ENCODE results near the gene NT5C.
A peak's percentile ranks its signal among the peaks of the same experiment; 100 is the strongest.

Gene NT5C

GRCh38 chr17:75116737-75117136, 14.8 kb downstream of the NT5C start:
- no peak for DNase-seq (ENCODE audit: low read depth)

DNA sequence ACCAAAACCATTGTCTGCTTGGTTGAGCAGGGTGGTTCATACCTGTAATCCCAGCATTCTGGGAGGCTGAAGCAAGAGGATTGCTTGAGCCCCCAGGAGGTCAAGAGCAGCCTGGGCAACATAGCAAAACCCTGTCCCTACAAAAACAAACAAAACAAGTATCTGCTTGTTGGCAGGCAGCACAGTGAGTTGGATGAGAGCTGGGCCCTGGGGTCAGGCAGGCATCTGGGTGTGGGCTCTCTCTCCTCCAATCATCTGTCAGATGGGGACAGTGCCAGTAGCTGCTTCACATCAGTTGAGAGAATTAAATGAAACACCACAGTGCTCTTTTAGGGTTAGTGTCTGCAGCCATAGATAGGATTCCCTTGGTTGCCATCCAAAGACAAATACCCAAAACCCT, 16.0 kb downstream of the NT5C start:
- no peak for DNase-seq (ENCODE audit: low read depth)

DNA sequence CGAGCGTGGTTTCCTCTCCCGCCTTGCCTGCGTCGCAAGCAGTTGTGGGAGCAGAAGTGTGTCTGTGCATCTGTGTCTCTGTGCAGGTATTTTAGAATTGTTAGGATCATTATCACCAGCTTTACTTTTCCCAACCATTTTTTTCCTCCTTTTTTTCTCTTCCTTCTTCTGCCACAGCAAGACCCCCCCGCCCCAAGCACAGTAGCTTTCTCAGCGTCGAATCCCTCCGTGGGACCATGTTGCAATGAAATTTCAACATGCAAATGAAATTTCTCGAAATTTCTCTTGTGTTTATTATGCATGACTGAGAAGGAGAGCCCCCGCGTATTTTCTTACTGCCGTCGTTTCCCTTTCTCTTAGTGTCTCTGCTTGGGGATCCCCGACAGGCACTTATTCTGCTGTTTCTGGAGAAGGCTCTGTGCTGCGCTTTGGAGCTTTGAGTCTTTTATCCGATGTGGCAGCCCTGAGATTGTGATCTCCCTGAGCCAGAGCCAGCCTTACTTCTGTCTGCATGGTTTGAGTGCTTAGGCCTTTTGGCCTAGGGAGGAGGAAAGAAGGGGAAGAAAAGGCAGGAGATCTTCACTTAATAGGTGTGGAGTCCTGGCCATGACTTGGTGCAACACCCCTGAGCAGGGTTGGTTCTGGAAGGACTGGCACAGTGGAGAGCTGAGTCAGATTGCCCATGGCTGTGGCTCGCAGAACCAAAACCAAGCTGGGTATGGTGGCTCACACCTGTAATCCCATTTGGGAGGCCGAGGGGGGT, 16.8 kb downstream of the NT5C start:
- DNase-seq (ENCODE audit: low read depth): no peak

DNA sequence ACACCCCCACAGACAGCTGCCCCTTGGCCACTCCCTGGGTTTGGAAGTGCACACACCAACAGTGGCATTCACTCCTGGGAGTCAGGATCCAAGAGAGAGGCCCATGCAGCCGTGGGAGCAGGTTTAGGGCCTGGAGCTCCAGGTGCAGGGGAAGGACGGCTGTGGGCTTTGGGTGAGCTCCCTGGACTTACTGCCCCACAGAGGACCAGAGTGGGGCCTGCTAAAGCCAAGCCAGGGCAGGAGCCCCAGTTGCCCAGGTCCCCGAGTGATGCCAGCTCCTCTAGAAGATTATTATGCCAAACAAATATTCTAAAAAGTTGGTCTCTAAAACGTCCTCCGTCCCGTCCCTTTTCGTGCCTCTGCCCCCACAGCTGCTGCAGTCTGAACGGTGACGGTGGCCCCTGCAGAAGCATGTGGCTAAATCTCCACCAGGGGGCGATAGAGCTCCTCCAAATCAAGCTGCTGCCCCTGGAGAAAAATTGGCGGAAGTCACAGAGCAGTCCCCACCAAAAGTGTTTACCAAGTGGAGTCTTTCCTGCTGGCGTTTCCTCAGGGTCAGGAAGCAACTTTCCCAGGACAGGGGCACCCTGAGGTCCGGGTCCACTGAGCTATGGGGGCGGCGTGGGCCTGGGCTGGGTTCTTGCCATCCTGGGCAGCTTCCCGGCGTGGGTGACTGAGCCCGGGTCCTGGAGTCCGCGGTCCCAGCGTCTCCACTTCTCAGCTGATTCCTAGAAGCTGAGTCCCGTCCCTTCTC, 17.6 kb downstream of the NT5C start:
- DNase-seq (ENCODE audit: low read depth): peak; percentile 81

DNA sequence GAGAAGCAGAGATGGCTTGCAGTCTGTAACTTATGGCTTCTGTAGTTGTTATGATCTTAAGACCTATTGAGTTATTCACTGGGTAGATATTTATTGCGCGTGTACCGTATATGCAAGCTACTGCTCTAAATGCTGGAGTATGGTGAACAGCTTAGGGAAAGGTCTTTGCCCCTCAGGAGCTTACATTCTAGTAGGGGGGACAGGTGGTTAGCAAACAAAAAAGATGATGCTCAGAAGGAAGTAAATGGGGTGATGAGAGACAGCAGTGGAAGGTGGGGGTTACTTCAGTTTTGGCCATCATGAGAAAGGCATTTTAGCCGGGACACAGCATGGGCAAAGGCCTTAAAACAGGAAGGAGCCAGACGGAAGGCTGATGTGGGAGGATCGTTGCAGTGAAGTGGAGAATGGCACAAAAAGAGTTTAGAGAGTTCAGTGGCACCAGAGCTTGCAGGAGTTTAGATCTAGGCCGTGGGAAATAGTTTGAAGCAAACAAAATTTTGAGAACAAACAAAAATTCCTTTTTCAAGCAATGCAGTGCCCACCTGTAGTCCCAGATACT, 19.7 kb downstream of the NT5C start:
- DNase-seq (ENCODE audit: low read depth): no peak

DNA sequence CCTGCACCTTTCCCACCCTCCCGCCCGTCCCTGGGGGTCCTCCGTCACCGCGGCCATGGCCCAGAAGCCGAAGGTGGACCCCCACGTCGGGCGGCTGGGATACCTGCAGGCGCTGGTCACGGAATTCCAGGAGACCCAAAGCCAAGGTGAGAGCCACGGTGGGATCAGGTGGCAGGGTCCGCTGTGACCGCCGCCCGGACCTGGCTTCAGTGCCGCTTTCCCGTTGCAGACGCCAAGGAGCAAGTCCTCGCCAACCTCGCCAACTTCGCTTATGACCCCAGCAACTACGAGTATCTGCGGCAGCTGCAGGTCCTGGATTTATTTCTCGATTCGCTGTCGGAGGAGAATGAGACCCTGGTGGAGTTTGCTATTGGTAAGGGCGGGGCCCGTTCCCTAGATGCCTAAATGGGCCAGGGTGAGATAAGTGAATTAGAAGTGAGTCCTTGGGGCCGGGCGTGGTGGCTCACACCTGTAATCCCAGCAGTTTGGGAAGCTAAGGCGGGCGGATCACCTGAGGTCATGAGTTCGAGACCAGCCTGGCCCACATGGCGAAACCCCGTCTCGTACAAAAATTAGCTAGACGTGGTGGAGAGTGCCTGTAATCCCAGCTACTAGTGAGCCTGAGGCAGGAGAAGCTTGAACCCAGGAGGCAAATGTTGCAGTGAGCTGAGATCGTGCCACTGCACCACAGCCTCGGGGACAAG, 21.2 kb downstream of the NT5C start:
- DNase-seq (ENCODE audit: low read depth): no peak

DNA sequence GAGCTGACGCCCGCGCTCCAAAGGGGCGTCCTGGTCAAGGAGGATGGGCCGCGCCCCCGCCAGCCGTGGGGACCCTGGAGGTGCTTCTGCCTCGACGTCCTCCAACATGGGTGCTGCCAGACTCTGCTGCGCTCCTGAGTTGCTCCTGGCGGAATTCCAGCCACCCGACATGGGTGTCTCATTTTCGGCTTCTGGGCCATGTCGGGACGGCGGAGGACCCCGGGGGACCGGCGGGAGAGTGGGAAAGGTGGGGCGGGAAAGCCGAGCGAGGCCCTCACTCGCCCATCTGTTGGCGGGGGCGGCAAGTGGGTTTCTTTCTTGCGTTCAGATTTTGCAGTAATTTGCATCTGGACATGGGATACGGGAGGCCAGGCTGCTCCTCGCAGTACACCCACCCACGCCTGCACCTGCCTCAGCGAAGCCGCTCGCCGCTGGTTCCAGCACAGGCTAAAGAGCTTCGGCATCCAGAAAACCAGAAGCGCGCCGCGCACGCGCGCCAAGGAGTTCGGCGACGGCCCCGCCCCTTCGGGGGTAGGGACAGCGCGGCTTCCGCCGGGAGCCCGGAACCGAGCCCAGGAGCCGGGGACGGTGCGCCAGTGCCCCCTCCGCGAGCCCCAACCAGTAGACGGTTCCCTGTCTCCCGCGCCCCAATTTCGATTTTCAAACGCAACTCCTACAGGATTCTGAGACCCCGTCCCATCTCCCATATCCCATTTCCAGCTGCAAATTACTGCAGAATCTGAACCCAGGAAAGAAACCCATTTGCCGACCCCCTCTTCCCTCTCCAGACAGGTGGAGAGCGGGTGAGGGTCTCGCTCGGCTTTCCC, 21.9 kb downstream of the NT5C start, which contains the start of gene ARMC7:
TSS of gene ARMC7 (plus strand) at position 563 of the 827 bp plus-strand sequence. CDS start 320 bp downstream, outside the sequence.
- DNase-seq (ENCODE audit: low read depth): peak; percentile 89

DNA sequence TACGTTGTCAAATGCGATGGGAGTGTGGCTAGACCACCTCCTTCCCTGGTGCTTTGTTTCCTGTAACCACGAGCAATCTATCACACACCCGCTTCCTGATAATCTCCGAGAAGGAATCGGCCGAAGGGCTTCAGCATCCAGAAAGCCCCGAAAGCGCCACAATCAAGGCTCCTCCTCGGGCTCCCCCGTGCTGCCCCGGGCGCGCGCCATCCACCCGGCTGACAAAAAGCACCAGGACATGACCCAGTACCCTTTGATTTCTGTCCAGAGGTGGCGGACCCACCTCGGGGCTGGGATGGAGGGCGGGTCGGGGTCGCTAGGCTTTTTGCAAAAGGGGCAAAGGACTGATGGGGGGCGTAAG, 22.5 kb downstream of the NT5C start:
- no peak for DNase-seq (ENCODE audit: low read depth)

GRCh38 chr17:75108193-75108592, 23.3 kb downstream of the NT5C start:
- no peak for DNase-seq (ENCODE audit: low read depth)

GRCh38 chr17:75105126-75106080, 26.1 kb downstream of the NT5C start:
- no peak for DNase-seq (ENCODE audit: low read depth)

GRCh38 chr17:75103601-75104554, 27.7 kb downstream of the NT5C start:
- no peak for DNase-seq (ENCODE audit: low read depth)

DNA sequence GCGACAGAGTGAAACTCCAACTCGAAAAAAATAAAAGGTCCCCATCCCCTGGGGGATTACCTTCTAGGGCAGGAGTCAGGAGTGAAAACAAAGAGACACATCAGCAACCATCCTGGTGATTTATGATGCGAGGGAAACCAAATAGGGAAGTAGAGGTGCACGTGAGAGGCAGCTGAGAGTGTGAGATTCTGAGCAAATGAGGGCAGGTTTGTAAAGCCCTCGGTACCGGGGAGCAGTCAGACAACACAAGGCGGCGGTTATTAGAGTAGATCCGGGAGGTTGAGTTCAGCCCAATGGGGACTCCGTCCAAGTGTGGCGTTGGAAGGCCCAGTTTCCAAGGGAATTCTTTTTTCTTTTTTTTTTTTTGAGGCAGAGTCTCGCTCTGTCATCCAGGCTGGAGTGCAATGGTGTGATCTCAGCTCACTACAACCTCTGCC, 29.1 kb downstream of the NT5C start:
- DNase-seq (ENCODE audit: low read depth): no peak

GRCh38 chr17:75099881-75100595, 31.5 kb downstream of the NT5C start:
- no peak for DNase-seq (ENCODE audit: low read depth)

- no peak for DNase-seq (ENCODE audit: low read depth)
These were observed 32.7 kb downstream of the NT5C start for GRCh38 chr17:75098861-75099260.

- DNase-seq (ENCODE audit: low read depth): no peak
These were observed 33.7 kb downstream of the NT5C start for GRCh38 chr17:75097865-75098264.

DNA sequence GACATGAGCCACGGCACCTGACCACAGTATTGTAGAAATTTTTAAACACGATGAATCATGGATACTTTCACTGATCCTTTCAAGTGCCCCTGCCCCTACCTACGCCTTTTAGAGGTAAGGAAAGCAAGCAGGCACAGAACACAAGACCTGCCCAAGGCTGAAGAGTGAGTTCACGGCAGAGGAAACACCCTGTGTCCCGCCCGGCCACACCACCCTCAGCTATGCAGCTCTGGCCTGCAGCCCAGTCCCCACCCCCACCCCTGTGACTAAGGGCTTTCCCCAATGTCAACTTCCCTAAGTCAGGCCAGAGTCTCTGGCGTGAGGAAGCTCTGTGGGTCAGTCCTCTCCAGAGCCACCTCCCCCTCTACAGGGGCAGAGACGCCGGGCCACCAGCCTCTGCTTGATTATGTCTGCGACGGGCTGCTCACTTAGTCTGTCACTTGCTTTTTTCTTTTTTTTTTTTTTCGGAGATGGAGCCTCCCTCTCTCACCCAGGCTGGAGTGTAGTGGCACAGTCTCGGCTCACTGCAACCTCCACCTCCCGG, 35.4 kb downstream of the NT5C start:
- no peak for DNase-seq (ENCODE audit: low read depth)

DNA sequence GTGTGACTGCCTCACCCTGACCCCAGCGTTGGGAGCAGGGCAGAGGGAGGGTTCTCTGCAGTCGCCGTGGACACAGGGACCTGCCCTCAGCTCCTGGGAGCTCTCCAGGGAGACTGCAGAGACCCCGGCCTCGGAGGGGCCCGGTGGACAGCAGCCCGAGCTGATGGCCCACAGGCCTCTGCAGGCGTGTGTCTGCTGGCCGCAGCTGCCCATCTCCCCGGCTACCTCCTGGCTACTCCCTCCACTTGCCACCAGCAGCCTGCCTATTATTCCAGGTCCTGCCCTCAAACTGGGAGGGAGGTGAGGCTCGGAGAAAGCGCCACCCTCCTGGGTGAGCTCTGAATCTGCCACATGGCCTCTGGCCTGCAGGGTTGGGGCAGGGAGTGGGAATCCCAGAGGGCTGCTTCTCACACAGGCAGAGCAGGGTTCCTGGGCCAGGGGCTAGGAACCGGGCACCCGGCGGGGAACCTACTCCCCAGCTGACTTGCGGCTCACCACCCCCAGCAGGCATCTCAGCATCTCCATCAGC, 36.6 kb downstream of the NT5C start:
- DNase-seq (ENCODE audit: low read depth): no peak

DNA sequence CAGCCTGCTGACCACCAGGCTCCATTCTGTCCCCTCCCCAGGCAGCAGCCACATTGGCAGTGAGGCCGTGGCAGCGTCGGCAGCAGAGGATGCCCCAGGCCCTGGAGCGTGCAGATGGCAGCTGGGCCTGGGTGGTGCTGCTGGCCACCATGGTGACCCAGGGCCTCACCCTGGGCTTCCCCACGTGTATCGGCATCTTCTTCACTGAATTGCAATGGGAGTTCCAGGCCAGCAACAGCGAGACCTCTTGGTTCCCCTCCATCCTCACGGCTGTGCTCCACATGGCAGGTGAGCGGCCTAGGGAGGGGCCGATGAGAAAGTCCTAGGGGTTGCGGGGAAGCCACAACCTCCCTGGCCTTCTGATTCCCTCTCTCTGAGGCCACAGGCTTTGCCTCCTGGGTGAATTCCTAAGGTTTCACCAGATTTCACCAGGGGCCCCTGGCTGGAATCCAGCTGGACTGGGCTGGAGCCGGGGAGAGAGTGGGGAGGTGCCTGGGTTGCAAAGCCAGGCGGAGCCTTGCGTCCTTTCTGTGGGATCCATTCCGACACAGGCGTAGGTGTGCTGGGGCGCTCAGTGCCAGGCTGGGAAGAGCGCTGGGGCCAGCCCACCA, 37.9 kb downstream of the NT5C start:
- DNase-seq (ENCODE audit: low read depth): no peak

Data from stimulated activated CD8-positive, alpha-beta memory T cell treated with anti-CD3 and anti-CD28 coated beads, Interleukin-4, amount 100 ng/mL, for 24 hours (primary cell).